IPS-20b (cell line): ENCODE data around the gene TRIM71.

Experiments used
- H3K27ac ChIP-seq: one replicate; pipeline ENCODE4 v1.5.1; 2013; ENCODE audit warnings: low read length
- H3K27me3 ChIP-seq: 2 replicates; pipeline ENCODE4 v1.6.1; 2013; ENCODE audit warnings: mild to moderate bottlenecking, low read length, inconsistent platforms; ENCODE audit not compliant: insufficient read depth
- H3K36me3 ChIP-seq: 2 replicates; pipeline ENCODE4 v1.6.1; 2013; ENCODE audit warnings: low read depth, mild to moderate bottlenecking, inconsistent platforms, low read length, moderate library complexity; ENCODE audit not compliant: insufficient read depth
- H3K4me1 ChIP-seq: 2 replicates; pipeline ENCODE4 v1.6.1; 2013; ENCODE audit warnings: mild to moderate bottlenecking, control low read depth, inconsistent platforms, low read length, moderate library complexity; ENCODE audit not compliant: insufficient read depth
- H3K4me3 ChIP-seq: 2 replicates; pipeline ENCODE4 v1.5.1; 2013; ENCODE audit warnings: mild to moderate bottlenecking, low read length, inconsistent platforms
- H3K9ac ChIP-seq: 2 replicates; pipeline ENCODE4 v1.6.1; 2013; ENCODE audit warnings: low read depth, mild to moderate bottlenecking, inconsistent platforms, low read length, moderate library complexity
- H3K9me3 ChIP-seq: 2 replicates; pipeline ENCODE4 v1.6.1; 2013; ENCODE audit warnings: mild to moderate bottlenecking, low read depth, low read length, inconsistent platforms; ENCODE audit not compliant: insufficient read depth

TRIM71 gene

DNA sequence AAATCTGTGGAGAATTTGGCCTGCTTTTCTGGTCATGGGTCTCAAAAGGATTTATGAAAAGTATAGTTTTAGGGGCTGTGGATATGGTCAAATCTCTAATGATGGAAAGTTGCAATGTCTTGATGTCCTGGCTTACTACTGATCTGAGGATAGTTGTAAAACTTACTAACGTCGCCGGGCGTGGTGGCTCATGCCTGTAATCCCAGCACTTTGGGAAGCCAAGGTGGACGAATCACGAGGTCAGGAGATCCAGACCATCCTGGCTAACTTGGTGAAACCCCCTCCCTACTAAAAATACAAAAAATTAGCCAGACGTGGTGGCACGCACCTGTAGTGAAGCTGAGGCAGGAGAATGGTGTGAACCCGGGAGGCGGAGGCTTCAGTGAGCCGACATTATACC lies 19.6 kb downstream of the TRIM71 start:
- Histone ChIP-seq H3K4me3 (peak overlapping the region; percentile 64), H3K9ac (peak overlapping the region; percentile 67), H3K4me1 (peaks cover 74% of the 10 kb centered on the region)

DNA sequence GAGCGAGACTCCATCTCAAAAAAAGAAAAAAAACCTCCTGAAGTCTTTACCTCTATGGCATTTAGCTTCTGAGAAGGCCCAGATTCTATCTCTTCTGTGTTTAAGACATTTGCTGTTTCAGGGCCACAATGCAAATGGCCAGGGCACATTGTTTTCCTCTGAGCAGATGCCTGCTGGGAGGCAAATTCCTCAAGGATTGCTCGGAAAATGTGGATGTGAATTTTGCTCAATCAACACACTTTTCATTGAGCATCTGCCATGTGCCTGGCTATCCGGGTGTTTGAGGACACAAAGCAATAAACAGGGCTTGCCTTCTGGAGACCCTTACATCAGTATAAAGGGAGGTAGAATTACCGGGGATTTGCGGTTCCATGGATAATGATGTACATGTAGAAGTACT lies 20.0 kb downstream of the TRIM71 start:
- no peaks in the 10 kb centered on the region for H3K9me3 ChIP-seq
- peak overlapping the region; percentile 67; the same call in 1 of the 2 replicates for H3K9ac ChIP-seq
- no peaks in the 10 kb centered on the region for H3K27me3 ChIP-seq
- H3K36me3 ChIP-seq = peaks cover 6% of the 10 kb centered on the region; the same call in 1 of the 2 replicates
- H3K27ac ChIP-seq = peak overlapping the region; percentile 75
- peaks cover 78% of the 10 kb centered on the region for H3K4me1 ChIP-seq
- H3K4me3 ChIP-seq = peak overlapping the region; percentile 64

More for the DNA sequence above, 19.6 kb downstream of the TRIM71 start:
- no peaks in the 10 kb centered on the region for H3K27me3 ChIP-seq
- peaks cover 6% of the 10 kb centered on the region; the same call in 1 of the 2 replicates for H3K36me3 ChIP-seq
- peak overlapping the region; percentile 75 for H3K27ac ChIP-seq
- H3K9me3 ChIP-seq = no peaks in the 10 kb centered on the region

DNA sequence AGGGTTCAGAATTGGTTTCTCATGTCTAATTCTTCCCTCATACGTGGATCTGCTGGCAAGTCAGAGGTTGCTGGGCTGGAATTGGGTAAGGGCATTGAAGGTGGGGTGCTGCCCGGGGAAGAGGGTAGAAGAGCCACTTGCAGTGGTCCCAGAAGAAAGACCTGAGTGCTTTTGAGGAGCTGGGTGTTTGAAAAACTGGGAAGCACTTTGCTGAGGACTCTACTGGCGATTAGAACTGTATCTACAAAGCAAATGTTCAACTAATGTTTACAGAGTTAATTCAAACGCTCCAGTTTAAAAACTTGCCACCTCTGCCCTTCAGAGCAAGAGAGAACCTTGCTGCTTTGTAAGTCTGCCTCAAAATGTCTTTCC lies 21.9 kb downstream of the TRIM71 start:
- peaks cover 78% of the 10 kb centered on the region for H3K4me1 ChIP-seq
- peaks cover 6% of the 10 kb centered on the region; the same call in 1 of the 2 replicates for H3K36me3 ChIP-seq
- no peaks in the 10 kb centered on the region for H3K27me3 ChIP-seq
- peak overlapping the region; percentile 77 for H3K9ac ChIP-seq
- H3K27ac ChIP-seq = peak overlapping the region; percentile 81
- peak overlapping the region; percentile 64 for H3K4me3 ChIP-seq
- H3K9me3 ChIP-seq = no peaks in the 10 kb centered on the region

DNA sequence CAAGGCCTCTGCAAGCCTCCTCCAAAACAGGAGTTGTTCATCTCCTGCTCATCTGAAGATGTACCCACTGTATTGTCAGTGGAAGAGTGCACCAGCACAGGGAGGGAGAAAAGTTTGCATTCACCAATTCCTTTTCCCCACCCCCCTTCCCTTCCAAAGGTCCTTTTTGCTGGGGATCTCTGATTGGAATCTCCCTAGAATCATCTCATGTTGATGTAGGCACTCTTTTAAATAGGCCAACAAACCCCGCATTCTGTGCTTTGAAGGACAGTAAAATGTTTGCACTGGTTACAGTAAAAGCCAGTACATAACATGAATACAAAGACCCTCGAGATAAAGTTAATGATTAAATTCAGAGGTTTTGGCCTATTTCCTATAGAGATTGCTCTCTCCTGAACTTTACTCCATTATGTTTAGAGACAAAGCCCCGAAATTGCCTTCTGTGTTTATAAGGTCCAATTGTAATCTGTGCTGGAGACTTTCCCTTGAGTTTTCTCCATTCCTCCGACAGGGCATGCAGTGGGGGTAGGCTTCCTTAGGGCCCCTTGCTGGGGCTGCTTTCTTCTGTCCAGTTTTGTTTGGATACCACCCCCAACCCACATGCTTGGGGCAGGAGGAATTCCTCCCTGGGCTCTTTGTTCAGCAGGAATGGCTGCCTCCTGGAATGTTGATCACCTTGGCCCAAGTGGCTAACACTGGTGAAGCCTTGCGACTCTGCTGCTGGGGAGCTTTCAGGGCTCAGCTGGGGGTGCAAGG lies 22.5 kb downstream of the TRIM71 start:
- Histone ChIP-seq H3K27me3 (no peaks in the 10 kb centered on the region), H3K9ac (peak overlapping the region; percentile 77), H3K4me3 (peak overlapping the region; percentile 64), H3K4me1 (peaks cover 78% of the 10 kb centered on the region), H3K36me3 (peaks cover 7% of the 10 kb centered on the region; the same call in 1 of the 2 replicates), H3K9me3 (no peaks in the 10 kb centered on the region), H3K27ac (peak overlapping the region; percentile 81)

- Histone ChIP-seq H3K36me3 (peaks cover 7% of the 10 kb centered on the region; the same call in 1 of the 2 replicates), H3K4me3 (peak overlapping the region; percentile 58; the same call in 1 of the 2 replicates), H3K4me1 (peaks cover 74% of the 10 kb centered on the region), H3K27me3 (no peaks in the 10 kb centered on the region), H3K9ac (peak overlapping the region; percentile 23; the same call in 1 of the 2 replicates), H3K27ac (peak overlapping the region; percentile 81), H3K9me3 (no peaks in the 10 kb centered on the region)
Measured at GRCh38 chr3:32841341-32841740, 23.5 kb downstream of the TRIM71 start.

DNA sequence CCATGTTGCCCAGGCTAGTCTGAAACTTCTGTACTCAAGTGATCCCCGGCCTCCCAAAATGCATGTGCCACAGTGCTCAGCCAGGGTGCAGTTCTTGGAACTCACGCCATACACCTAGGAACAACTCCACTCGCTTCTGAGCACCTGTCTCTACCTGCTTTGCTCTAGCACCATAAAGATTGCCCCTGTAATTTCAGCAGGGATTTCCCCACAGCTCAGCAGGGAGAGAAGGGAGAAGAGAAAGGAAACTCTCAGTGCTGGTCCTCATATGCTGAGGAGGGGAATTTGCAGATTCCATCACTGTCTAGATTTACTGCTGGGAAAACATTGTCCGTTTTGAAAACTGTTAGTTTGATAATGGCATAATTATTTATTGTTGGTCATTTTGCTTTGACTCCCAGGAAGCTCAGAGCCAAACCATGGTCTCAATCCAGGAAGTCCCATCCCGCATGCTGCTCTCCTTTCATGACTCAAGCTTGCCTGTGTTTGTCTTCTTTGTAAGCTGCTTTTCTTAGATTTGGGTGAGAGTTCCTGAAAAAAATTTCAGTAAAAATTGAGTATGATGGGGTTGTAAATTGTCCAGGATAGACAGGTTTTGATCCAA lies 24.2 kb downstream of the TRIM71 start:
- peak overlapping the region; percentile 40; the same call in 1 of the 2 replicates for H3K9ac ChIP-seq
- H3K4me3 ChIP-seq = peak overlapping the region; percentile 58
- H3K9me3 ChIP-seq = no peaks in the 10 kb centered on the region

GRCh38 chr3:32842531-32842931 lies 24.7 kb downstream of the TRIM71 start:
- Histone ChIP-seq H3K4me3 (peak overlapping the region; percentile 58), H3K9ac (peak overlapping the region; percentile 40), H3K36me3 (peaks cover 9% of the 10 kb centered on the region), H3K9me3 (no peaks in the 10 kb centered on the region), H3K27ac (peak overlapping the region; percentile 11), H3K4me1 (peaks cover 70% of the 10 kb centered on the region), H3K27me3 (no peaks in the 10 kb centered on the region)

More for the DNA sequence above, 24.2 kb downstream of the TRIM71 start:
- peaks cover 7% of the 10 kb centered on the region for H3K36me3 ChIP-seq
- peaks cover 72% of the 10 kb centered on the region for H3K4me1 ChIP-seq
- no peaks in the 10 kb centered on the region for H3K27me3 ChIP-seq
- peak overlapping the region; percentile 11 for H3K27ac ChIP-seq

DNA sequence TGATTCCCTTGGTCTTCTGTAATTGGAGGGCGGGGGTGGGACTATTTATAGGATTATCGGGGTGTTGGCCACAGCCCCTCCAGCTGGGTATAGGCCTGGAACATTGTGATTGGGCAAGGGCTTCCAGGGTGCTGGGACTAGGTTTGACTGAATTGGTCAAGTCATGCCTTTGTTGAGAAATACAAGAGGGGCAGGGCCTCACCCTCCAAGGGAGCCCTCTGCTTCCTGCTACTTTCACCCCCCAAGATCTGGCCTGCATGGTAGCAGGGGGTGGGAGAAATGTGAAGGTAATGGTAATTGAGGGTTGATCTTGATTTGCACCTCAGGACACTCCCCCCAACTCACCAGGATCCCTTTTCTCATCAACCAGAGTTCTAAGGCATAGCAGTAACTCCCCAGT lies 25.2 kb downstream of the TRIM71 start:
- Histone ChIP-seq H3K27ac (peak overlapping the region; percentile 11), H3K9ac (peak overlapping the region; percentile 40), H3K4me3 (peak overlapping the region; percentile 58)

GRCh38 chr3:32843510-32844321 lies 25.9 kb downstream of the TRIM71 start:
- H3K27me3 ChIP-seq = no peaks in the 10 kb centered on the region
- H3K36me3 ChIP-seq = peaks cover 17% of the 10 kb centered on the region
- H3K4me3 ChIP-seq = peak overlapping the region; percentile 58
- peak overlapping the region; percentile 52 for H3K9ac ChIP-seq
- H3K9me3 ChIP-seq = no peaks in the 10 kb centered on the region
- peaks cover 73% of the 10 kb centered on the region for H3K4me1 ChIP-seq
- H3K27ac ChIP-seq = peak overlapping the region; percentile 11

More for the DNA sequence above, 25.2 kb downstream of the TRIM71 start:
- Histone ChIP-seq H3K4me1 (peaks cover 70% of the 10 kb centered on the region), H3K36me3 (peaks cover 14% of the 10 kb centered on the region), H3K9me3 (no peaks in the 10 kb centered on the region), H3K27me3 (no peaks in the 10 kb centered on the region)

DNA sequence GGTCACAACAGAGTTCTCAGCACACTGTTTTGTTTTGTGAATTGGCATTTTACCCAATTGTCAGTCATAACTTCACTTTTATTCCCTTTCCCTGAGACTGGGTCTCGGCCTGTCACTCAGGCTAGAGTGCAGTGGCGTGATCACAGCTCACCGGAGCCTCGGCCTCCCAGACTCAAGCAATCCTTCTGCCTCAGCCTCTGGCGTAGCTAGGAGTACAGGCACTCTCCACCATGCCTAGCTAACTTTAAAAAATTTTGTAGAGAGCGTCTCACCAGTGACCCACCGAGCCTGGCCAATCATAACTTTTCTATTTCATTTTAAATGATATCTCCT lies 26.5 kb downstream of the TRIM71 start:
- Histone ChIP-seq H3K36me3 (peaks cover 17% of the 10 kb centered on the region), H3K4me3 (peak overlapping the region; percentile 58), H3K9ac (peak overlapping the region; percentile 52; the same call in 1 of the 2 replicates), H3K9me3 (no peaks in the 10 kb centered on the region), H3K27ac (no peak overlapping the region), H3K27me3 (no peaks in the 10 kb centered on the region), H3K4me1 (peaks cover 75% of the 10 kb centered on the region)

GRCh38 chr3:32844914-32845313 lies 27.1 kb downstream of the TRIM71 start:
- Histone ChIP-seq H3K4me1 (peaks cover 77% of the 10 kb centered on the region), H3K4me3 (peak overlapping the region; percentile 58), H3K36me3 (peaks cover 17% of the 10 kb centered on the region), H3K9me3 (no peaks in the 10 kb centered on the region), H3K27me3 (no peaks in the 10 kb centered on the region), H3K9ac (peak overlapping the region; percentile 52; the same call in 1 of the 2 replicates), H3K27ac (no peak overlapping the region)
